T-helper 1 cell treated with Interleukin-12 subunit alpha and Interleukin-12 subunit beta and Interleukin-4 antibody, amounts not matched to agents 30 μg/mL and 1 μg/mL, for 36 hours (primary cell): ENCODE results near the gene FHIT.

Source experiments
- H3K27ac Mint-ChIP-seq: one replicate; pipeline ENCODE4 v1.8.0; 2021; ENCODE audit warnings: mild to moderate bottlenecking, mixed read lengths
- H3K27me3 Mint-ChIP-seq: one replicate; pipeline ENCODE4 v1.8.0; 2021; ENCODE audit warnings: low read depth, mixed read lengths
- H3K36me3 Mint-ChIP-seq: one replicate; pipeline ENCODE4 v1.8.0; 2021; ENCODE audit warnings: low read depth, mixed read lengths
- H3K4me1 Mint-ChIP-seq: one replicate; pipeline ENCODE4 v1.8.0; 2021; ENCODE audit warnings: low read depth, mixed read lengths
- H3K4me3 Mint-ChIP-seq: one replicate; pipeline ENCODE4 v1.8.0; 2021; ENCODE audit warnings: mild to moderate bottlenecking, moderate library complexity, mixed read lengths
- H3K9me3 Mint-ChIP-seq: one replicate; pipeline ENCODE4 v1.8.0; 2021; ENCODE audit warnings: mixed read lengths

FHIT gene

DNA sequence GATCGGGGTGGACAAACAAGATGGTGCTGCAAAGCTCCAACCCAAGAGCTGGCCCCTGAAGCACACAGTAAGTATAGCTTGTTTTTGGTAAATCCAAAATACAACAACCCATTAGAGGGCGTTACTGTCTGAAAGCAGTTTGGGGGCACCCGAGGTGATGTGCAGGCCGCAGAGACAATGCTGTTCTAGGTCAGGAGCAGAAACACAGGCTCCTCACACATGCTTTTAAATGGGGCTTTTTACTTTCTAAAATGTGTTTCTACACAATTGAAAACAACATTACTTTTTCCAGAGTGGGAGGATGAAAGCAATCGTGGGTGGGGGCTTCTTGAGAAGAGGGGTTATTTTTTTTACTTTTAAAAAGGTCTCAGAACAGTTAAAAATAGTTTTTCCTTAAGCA, 1172.2 kb downstream of the FHIT start:
- H3K4me3 Mint-ChIP-seq: peak overlapping the region; percentile 84
- peaks cover 16% of the 10 kb centered on the region for H3K9me3 Mint-ChIP-seq
- peaks cover 17% of the 10 kb centered on the region for H3K36me3 Mint-ChIP-seq
- peaks cover 61% of the 10 kb centered on the region for H3K4me1 Mint-ChIP-seq
- H3K27ac Mint-ChIP-seq: peak overlapping the region; percentile 90
- H3K27me3 Mint-ChIP-seq: no peaks in the 10 kb centered on the region

DNA sequence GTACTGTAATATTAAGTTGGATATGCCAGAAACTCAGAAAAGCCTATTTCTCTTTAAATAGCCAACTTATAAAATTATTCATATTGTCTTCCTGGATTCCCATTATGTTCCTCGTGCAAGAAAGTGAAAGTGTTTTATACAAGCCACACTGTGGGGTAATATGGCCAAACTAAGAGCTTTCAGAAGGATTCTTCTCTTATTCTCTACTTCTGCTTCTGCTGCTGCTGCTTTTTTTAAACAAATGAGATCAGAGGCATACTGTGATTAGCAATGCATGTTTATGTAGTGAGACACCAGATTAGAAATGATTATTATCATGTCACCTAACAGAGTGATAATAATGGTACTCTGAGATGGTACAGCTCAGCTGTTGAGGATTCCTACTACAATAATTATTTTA, 1174.9 kb downstream of the FHIT start:
- H3K36me3 Mint-ChIP-seq: peaks cover 29% of the 10 kb centered on the region
- H3K4me3 Mint-ChIP-seq: peak overlapping the region; percentile 66
- H3K4me1 Mint-ChIP-seq: peaks cover 60% of the 10 kb centered on the region
- H3K9me3 Mint-ChIP-seq: peaks cover 9% of the 10 kb centered on the region
- peak overlapping the region; percentile 79 for H3K27ac Mint-ChIP-seq
- no peaks in the 10 kb centered on the region for H3K27me3 Mint-ChIP-seq

DNA sequence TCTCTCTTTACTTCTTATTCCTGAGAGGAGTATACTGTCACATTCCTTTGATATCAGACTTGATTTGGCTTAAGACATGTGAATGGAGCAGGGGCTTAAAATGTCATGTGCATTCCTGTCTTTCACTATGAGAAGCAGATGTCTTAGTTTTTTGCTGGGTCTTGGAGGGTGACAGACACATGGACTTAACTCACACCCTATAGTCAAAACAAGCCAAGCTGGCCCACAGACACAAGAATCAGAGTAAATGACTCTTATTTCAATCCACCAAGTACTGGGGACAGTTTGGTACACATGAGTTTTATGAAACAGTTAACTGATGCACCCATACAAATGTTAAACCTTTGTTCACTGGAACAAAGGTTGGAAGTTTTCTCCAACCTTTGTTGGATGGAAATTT, 1177.3 kb downstream of the FHIT start:
- Mint-ChIP-seq H3K9me3 (peaks cover 9% of the 10 kb centered on the region), H3K4me3 (peak overlapping the region; percentile 15), H3K27me3 (no peaks in the 10 kb centered on the region), H3K4me1 (peaks cover 51% of the 10 kb centered on the region), H3K36me3 (peaks cover 39% of the 10 kb centered on the region), H3K27ac (peak overlapping the region; percentile 81)

DNA sequence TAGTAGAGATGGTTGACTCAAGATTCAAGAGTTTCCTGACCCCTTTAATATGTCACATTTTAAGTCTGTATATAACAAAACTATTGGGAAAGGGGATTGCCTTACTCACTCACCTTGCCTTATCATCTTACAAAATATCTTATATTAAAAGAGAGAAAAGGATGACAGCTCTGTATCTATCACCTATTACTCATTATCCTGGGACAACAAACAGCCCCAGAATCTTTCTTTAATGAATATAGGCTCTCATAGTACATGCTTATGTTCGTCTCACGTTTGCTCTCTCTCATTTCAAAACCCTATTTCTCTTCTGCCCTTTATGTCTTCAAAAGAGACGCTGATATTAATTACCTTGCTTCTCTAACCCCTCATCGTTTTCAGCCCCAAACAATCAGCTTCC, 1178.0 kb downstream of the FHIT start:
- H3K27ac Mint-ChIP-seq: peak overlapping the region; percentile 2
- peaks cover 39% of the 10 kb centered on the region for H3K36me3 Mint-ChIP-seq
- peak overlapping the region; percentile 15 for H3K4me3 Mint-ChIP-seq
- H3K4me1 Mint-ChIP-seq: peaks cover 47% of the 10 kb centered on the region
- H3K27me3 Mint-ChIP-seq: no peaks in the 10 kb centered on the region
- H3K9me3 Mint-ChIP-seq: peaks cover 9% of the 10 kb centered on the region

DNA sequence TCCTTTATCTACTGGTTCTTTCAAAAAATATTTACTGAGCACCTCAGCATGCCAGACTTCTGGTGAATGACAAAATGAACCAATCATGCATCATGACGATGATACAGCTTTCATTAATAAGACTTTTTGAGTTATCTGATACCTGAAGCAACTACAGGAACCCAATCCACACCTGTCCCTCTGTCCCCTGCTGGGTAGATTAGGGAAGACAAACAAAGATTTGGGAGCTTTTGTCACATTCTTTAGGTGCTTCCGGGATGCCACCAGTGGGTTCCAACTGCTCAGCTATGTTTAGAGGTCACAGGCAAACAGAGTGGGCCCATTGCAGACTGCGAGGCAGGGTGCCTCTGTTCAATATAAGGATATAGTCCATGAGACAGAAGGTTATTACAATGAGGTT, 1180.9 kb downstream of the FHIT start:
- Mint-ChIP-seq H3K4me3 (no peak overlapping the region), H3K27ac (no peak overlapping the region), H3K9me3 (peaks cover 9% of the 10 kb centered on the region), H3K27me3 (no peaks in the 10 kb centered on the region), H3K36me3 (peaks cover 49% of the 10 kb centered on the region), H3K4me1 (peaks cover 48% of the 10 kb centered on the region)

DNA sequence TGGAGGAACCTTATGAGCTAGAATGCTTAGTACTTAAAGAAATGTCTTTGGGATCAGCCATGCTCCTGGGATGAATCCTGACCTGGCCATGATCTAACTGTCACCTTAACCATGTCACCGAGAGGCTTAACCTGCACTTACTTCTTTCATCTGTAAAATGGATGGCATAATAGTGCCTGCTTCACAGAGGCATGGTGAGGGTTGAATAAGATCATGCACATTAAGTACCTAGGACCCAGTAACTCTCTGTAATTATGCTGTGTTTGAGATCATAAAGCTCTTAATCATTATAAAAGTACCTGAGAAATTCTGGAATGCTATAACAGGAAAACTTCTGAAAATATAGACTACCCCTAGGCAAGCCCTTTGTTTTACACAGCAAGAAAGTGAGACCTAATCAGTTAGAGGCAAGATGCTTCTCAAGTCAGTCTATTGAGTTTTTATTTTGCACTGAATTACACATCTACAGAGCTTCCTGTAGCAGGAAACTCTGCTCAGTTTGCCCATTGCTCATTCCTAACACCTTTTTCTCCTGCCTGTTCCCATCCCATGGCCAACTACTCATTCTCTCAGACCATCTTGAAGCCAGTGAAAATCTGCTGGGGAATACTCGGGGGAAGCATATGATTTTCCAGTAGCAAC, 1185.9 kb downstream of the FHIT start:
- H3K9me3 Mint-ChIP-seq: no peaks in the 10 kb centered on the region
- peak overlapping the region; percentile 95 for H3K27ac Mint-ChIP-seq
- H3K36me3 Mint-ChIP-seq: peaks cover 24% of the 10 kb centered on the region
- peaks cover 61% of the 10 kb centered on the region for H3K4me1 Mint-ChIP-seq
- H3K27me3 Mint-ChIP-seq: no peaks in the 10 kb centered on the region
- peak overlapping the region; percentile 67 for H3K4me3 Mint-ChIP-seq

DNA sequence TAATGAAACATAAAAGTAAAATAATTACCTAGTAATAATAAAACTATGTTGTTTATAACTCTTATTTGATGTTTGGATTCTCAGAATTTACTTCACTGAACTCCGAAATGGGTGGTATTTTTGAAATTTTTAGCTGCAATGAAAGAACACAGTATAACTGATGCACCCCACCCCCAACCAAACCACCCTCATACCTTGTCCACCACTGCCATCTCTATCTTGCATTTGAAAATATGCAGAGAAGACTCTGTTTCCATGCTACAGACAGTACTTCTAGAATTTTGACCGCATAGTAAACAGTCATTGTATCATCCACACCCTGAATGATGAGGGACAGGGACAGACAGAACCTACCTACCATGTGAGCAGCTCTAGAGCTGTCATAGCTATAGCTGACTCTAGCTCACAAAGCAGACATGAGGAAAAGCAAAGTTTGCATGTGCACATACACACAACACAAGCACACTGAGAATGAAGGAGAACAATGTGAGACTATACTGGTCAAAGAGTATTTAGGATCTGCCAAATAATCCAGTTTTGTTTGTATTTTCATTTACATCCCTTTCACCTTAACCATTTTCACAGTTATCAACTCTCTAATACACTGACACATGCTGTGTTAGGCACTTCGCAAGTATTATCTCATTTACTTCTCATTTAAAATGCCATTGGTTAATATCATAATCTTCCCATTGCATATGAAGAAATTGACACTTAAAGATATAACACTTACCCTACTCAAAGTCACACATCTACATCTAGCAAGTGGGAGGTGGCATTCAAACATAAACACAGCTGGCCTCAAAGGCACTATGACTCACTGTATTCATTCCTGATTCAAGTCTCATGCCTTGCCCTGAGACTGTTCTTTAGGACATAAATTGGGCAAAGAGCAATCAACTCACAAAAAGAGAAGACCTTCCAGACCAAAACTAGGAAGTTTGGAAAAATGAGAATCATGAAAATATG, 1186.8 kb downstream of the FHIT start:
- H3K27me3 Mint-ChIP-seq: no peaks in the 10 kb centered on the region
- H3K4me1 Mint-ChIP-seq: peaks cover 62% of the 10 kb centered on the region
- H3K4me3 Mint-ChIP-seq: peak overlapping the region; percentile 55
- peak overlapping the region; percentile 95 for H3K27ac Mint-ChIP-seq
- H3K36me3 Mint-ChIP-seq: peaks cover 22% of the 10 kb centered on the region
- H3K9me3 Mint-ChIP-seq: no peaks in the 10 kb centered on the region

DNA sequence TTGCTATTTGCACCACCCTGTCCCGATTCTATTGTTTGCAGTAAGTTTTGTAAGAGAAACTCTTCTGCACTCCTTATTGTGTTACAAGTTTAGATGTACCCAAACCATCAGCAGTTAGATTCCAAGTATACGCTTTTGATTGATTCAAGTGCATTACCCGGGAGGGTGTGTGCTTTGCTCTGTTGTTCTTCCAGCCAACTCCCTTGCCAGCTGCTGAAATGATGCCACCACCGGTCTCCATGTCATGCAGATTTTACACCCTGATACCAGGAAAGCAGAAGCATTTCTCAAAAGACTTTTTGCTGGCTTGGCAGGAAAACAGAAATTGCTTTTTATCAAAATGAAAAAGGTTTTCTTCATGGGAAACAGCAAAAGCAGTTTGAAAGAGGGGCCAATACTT, 1194.8 kb downstream of the FHIT start:
- Mint-ChIP-seq H3K4me3 (peak overlapping the region; percentile 58), H3K27me3 (no peaks in the 10 kb centered on the region), H3K9me3 (peaks cover 15% of the 10 kb centered on the region), H3K36me3 (peaks cover 37% of the 10 kb centered on the region), H3K4me1 (peaks cover 72% of the 10 kb centered on the region), H3K27ac (peak overlapping the region; percentile 83)

DNA sequence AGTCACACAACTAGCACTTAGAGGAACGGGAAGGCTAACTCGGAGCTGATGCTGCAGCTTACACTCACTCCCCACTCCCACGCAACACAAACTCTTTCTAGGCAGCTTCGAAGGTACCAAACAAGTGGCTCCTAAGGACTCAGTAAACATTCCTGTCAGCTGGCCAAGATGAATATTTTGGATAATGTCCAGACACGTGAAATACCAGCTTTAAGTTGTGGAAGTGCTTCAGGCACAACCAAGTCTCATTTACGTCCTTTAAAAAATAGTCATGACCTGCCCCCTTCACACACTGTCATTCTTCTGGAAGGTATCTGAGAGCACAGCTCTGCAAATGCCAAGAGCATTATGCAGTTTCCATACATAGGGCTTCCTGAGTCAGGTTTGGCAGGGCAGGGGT, 1195.5 kb downstream of the FHIT start:
- Mint-ChIP-seq H3K9me3 (peaks cover 21% of the 10 kb centered on the region), H3K27ac (peak overlapping the region; percentile 83), H3K4me3 (peak overlapping the region; percentile 58), H3K36me3 (peaks cover 39% of the 10 kb centered on the region), H3K4me1 (peaks cover 70% of the 10 kb centered on the region), H3K27me3 (no peaks in the 10 kb centered on the region)

DNA sequence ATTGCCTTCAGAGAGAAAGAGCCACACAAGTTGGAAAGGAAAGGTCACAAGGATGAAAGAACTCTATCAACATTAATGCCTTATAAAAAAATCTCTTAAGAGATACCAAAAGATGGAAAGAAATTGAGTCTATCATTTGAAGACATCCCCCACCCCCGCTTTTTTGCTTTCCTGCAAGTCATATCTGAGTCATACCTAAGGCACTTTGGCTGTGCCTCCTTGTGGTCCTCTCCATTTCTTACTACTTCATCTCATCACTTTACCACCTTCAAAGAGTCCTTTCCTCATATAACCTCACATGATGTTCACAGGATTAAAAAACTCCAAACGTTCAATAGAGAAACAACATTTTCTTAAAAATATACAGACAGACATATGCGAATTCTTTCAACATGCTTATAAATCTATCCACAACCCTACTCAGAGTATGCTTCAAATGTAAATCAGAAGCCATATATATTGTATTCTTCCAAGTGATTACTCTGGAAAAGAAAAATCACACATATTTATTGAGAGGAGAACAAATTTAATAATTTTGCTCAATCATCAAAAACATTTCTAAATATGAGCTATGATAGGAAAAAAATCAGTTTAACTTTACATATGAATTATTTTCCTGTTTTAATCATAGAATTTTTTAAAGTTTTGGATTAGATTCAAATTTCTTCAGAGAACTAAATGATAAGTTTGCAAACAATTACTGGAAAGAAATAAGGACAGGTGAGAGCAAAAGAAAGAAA, 1197.6 kb downstream of the FHIT start:
- peak overlapping the region; percentile 83 for H3K27ac Mint-ChIP-seq
- peak overlapping the region; percentile 33 for H3K4me3 Mint-ChIP-seq
- peaks cover 25% of the 10 kb centered on the region for H3K9me3 Mint-ChIP-seq
- H3K27me3 Mint-ChIP-seq: no peaks in the 10 kb centered on the region
- peaks cover 35% of the 10 kb centered on the region for H3K36me3 Mint-ChIP-seq
- H3K4me1 Mint-ChIP-seq: peaks cover 72% of the 10 kb centered on the region

DNA sequence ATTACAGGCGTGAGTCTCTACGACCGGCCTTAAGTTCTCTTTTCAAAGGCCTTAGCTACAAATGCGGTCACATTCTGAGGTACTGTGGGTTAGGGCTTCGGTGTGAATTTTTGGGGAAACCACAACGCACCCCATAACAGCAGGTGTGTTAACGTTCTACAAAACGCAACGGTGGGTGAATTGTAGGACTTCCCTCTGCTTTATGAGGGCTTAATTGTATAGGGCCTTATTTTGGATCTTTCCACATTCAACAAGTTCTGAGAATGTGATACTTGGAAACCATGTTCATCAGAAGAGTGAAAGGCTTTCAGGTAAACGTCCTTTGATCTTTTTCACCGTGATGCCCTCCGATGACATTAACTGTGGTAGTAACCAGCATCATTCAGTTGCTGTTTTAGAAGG, 1202.8 kb downstream of the FHIT start:
- Mint-ChIP-seq H3K4me3 (peak overlapping the region; percentile 68), H3K4me1 (peaks cover 69% of the 10 kb centered on the region), H3K9me3 (peaks cover 45% of the 10 kb centered on the region), H3K36me3 (peaks cover 50% of the 10 kb centered on the region), H3K27me3 (no peaks in the 10 kb centered on the region), H3K27ac (peak overlapping the region; percentile 92)

DNA sequence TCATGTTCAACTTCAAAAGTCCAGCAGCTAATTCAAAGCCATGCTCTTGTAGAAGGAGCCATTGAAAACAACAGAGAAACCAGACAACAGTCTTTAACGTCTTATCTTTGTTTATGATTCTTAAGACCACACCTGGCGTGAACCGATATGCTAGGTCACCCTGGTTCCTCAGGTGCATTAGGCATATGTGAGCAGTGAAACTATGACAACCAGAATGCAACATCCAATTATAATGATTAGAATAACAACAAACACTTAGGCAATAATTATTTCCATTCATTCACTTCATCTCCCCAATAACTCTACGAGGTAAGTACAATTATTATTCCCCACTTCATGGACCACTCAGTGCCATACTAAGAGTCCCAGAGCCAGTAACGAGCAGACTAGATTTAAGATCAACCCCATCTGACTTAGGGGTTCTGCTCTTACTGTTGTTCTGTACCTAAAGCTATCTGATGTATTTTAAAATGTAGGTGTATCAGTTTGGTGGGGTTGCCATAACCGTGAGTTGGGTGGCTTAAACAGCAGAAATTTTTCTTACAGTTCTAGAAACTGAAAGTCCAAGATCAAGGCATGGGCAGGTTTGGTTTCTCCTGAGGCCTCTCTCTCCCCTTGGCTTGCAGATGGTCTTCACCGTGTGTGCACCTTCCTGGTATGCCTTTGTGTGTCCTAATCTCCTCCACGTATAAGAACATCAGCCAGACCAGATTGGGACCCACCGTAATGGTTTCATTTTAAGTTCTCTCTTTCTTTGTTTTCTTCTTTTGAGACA, 1203.6 kb downstream of the FHIT start:
- Mint-ChIP-seq H3K27ac (peak overlapping the region; percentile 92), H3K4me3 (peak overlapping the region; percentile 68), H3K4me1 (peaks cover 62% of the 10 kb centered on the region), H3K27me3 (no peaks in the 10 kb centered on the region), H3K9me3 (peaks cover 49% of the 10 kb centered on the region), H3K36me3 (peaks cover 53% of the 10 kb centered on the region)

DNA sequence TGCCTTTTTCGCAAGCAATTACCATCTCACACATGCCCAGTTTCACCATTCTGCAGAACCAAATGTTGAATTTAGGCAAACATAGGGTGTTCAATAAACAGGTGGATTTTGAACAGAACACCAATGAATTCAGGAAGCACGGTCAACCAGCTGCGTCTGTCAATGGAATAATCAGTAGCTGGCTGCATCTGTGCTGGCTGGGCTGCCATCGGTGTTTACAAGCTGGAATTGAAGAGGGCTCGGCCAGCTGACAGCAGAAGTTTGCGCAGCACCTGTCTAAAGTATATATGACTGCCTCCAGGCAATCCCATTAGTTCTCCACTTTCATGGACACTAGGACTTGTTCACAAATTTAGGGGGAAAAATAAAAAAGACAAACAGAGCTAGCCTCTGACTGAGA, 1205.0 kb downstream of the FHIT start:
- H3K27ac Mint-ChIP-seq: peak overlapping the region; percentile 67
- H3K27me3 Mint-ChIP-seq: no peaks in the 10 kb centered on the region
- no peak overlapping the region for H3K4me3 Mint-ChIP-seq
- H3K9me3 Mint-ChIP-seq: peaks cover 47% of the 10 kb centered on the region
- peaks cover 56% of the 10 kb centered on the region for H3K4me1 Mint-ChIP-seq
- H3K36me3 Mint-ChIP-seq: peaks cover 54% of the 10 kb centered on the region

DNA sequence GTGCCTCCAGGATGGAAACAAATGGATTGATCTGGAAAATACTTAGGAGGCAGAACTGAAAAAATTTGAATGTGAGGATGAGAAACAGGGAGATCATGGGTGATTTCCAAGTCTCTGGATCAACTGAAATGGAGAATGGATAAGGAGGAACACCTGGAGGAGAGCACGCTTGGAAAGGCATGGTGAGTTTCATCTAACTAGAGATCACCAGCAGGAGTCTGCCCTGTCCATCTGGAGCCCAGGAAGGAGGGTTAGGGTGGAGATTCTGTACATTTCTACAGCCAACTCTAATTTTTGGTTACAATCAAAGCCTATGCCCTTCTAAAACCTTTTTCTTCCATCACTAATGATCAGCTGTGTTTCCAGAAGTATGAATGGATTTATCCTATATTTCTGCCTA, 1205.6 kb downstream of the FHIT start:
- Mint-ChIP-seq H3K36me3 (peaks cover 55% of the 10 kb centered on the region), H3K27me3 (no peaks in the 10 kb centered on the region), H3K9me3 (peaks cover 41% of the 10 kb centered on the region), H3K4me1 (peaks cover 55% of the 10 kb centered on the region), H3K27ac (no peak overlapping the region), H3K4me3 (no peak overlapping the region)
